ENCODE results near the gene TESK2. TPM values are rescaled to one million over a fixed set of nuclear protein-coding genes. Genes with fewer than 3 reads are reported as not detected.
A peak's percentile ranks its signal among the peaks of the same experiment; 100 is the strongest.
"Not testable (repeated sequence)": the region's sequence is repeated elsewhere in the genome, so short reads cannot be mapped to it uniquely, and the experiment has no call there.

TESK2 gene
- total RNA-seq, 6 donors from 2014 or later: 2.3 to 7.4 (median 5.7) TPM

GRCh38 chr1:45521413-45522323, 30.7 kb upstream of the TESK2 start, which contains the start of gene PRDX1:
Gene PRDX1 (minus strand): TSS chr1:45521884. CDS start chr1:45519043, 2,841 bp downstream.
- H3K4me1 ChIP-seq: peaks cover 18 to 29% (median 19%) of the 10 kb centered on the region in 4 donors

GRCh38 chr1:45519774-45520173, 28.8 kb upstream of the TESK2 start:
- Histone ChIP-seq H3K4me3 (peak overlapping the region in 3 of 4 donors; percentile 9 to 80 (median 18)), H3K4me1 (peaks cover 21 to 31% (median 28%) of the 10 kb centered on the region in 4 donors), H3K36me3 (peaks cover 20 to 38% (median 25%) of the 10 kb centered on the region in 4 donors), H3K27ac (peak overlapping the region in 1 of 4 donors; percentile 40)
- H3K9me3 ChIP-seq; H3K27me3 ChIP-seq; ATAC-seq (ENCODE audit: low FRiP score in 2 of 2); DNase-seq: not testable (repeated sequence)
- 77 to 78% methylated on average over 16 of the region's 16 CpGs for WGBS, 2 donors

More at GRCh38 chr1:45521413-45522323, 30.7 kb upstream of the TESK2 start, which contains the start of gene PRDX1:
- Histone ChIP-seq H3K36me3 (peaks cover 6 to 19% (median 11%) of the 10 kb centered on the region in 4 donors), H3K27ac (peak within 1 kb of the TSS; percentile 89 to 100 (median 94)), H3K9me3 (no peaks in the 10 kb centered on the region), H3K27me3 (no peaks in the 10 kb centered on the region), H3K4me3 (peak within 1 kb of the TSS; percentile 70 to 89 (median 84))
- DNase-seq (peak; percentile 93 to 97), ATAC-seq (ENCODE audit: low FRiP score in 2 of 2) (peak; percentile 96 to 97)
- peak; percentile 94 to 99 (median 99) for TF ChIP-seq POLR2A (IDR thresholded peaks at IDR 0.05)
- peak in 4 of 6 experiments; percentile 3 to 40 (median 34) for TF ChIP-seq CTCF (IDR thresholded peaks at IDR 0.05)
- TF ChIP-seq POLR2AphosphoS5 (IDR thresholded peaks at IDR 0.05): peak; percentile 100
- peak in 2 of 4 donors; percentile 59 to 97 for TF ChIP-seq EP300 (IDR thresholded peaks at IDR 0.05)
- WGBS, 2 donors: 1% methylated on average over 40 to 60 of the region's 72 CpGs

- Histone ChIP-seq H3K27ac (peak overlapping the region in 2 of 4 donors; percentile 4 to 40), H3K4me3 (peak overlapping the region in 1 of 4 donors; percentile 80), H3K27me3 (no peaks in the 10 kb centered on the region), H3K4me1 (peaks cover 25 to 32% (median 28%) of the 10 kb centered on the region in 4 donors), H3K36me3 (peaks cover 28 to 47% (median 34%) of the 10 kb centered on the region in 4 donors), H3K9me3 (no peaks in the 10 kb centered on the region)
- WGBS, 2 donors: 0 to 6% methylated on average over 1 of the region's 1 CpG
- no peak for DNase-seq
- no peak for ATAC-seq (ENCODE audit: low FRiP score in 2 of 2)
- TF ChIP-seq POLR2A (IDR thresholded peaks at IDR 0.05) (no peak), EP300 (IDR thresholded peaks at IDR 0.05) (no peak), CTCF (IDR thresholded peaks at IDR 0.05) (no peak), POLR2AphosphoS5 (IDR thresholded peaks at IDR 0.05) (no peak)
Measured at GRCh38 chr1:45518910-45519309, 27.9 kb upstream of the TESK2 start.

GRCh38 chr1:45518366-45518765, 27.4 kb upstream of the TESK2 start:
- 94 to 95% methylated on average over 4 of the region's 4 CpGs for WGBS, 2 donors
- H3K27ac ChIP-seq; H3K4me3 ChIP-seq; H3K9me3 ChIP-seq; ATAC-seq (ENCODE audit: low FRiP score in 2 of 2); H3K27me3 ChIP-seq; DNase-seq: not testable (repeated sequence)
- H3K36me3 ChIP-seq: peaks cover 32 to 52% (median 38%) of the 10 kb centered on the region in 4 donors
- peaks cover 25 to 35% (median 28%) of the 10 kb centered on the region in 4 donors for H3K4me1 ChIP-seq

GRCh38 chr1:45516465-45516864, 25.5 kb upstream of the TESK2 start:
- Histone ChIP-seq H3K4me1 (peaks cover 25 to 36% (median 32%) of the 10 kb centered on the region in 4 donors), H3K27ac (peak overlapping the region in 2 of 4 donors; percentile 24 to 42), H3K27me3 (no peaks in the 10 kb centered on the region), H3K4me3 (no peak overlapping the region), H3K36me3 (peaks cover 35 to 71% (median 53%) of the 10 kb centered on the region in 4 donors), H3K9me3 (no peaks in the 10 kb centered on the region)
- 61 to 68% methylated on average over 4 of the region's 4 CpGs for WGBS, 2 donors
- ATAC-seq (ENCODE audit: low FRiP score in 2 of 2) (no peak), DNase-seq (no peak)
- TF ChIP-seq POLR2A (IDR thresholded peaks at IDR 0.05) (no peak), CTCF (IDR thresholded peaks at IDR 0.05) (no peak), EP300 (IDR thresholded peaks at IDR 0.05) (no peak), POLR2AphosphoS5 (IDR thresholded peaks at IDR 0.05) (no peak)
